Lower leg skin (tissue), 4 donors: ENCODE measurements around the gene ANKRD34C. TPM values are rescaled to one million over a fixed set of nuclear protein-coding genes. Genes with fewer than 3 reads are reported as not detected.
A peak's percentile ranks its signal among the peaks of the same experiment; 100 is the strongest.

Experiments
- DNase-seq, 2 donors: peaks; one replicate each; pipeline ENCODE4 v3.0.0-alpha.2; 2019; ENCODE audit warnings: low spot score in 2 of 2
- H3K4me3 ChIP-seq: fragments of 200-600 bp; sonication (generic); 2 replicates; pipeline ENCODE4 v1.5.1; 2017; ENCODE audit warnings: mild to moderate bottlenecking, low read depth; ENCODE audit not compliant: poor library complexity, severe bottlenecking
- CTCF ChIP-seq, 3 donors: fragments of 450-650 bp; IDR thresholded peaks; one replicate each; pipeline ENCODE4 v1.5.1; 2016; ENCODE audit warnings: antibody characterized with exemption in 3 of 3, mild to moderate bottlenecking in 3 of 3, moderate library complexity in 2 of 3
- POLR2A ChIP-seq, 2 donors: fragments of 450-650 bp; IDR thresholded peaks; one replicate each; pipeline ENCODE4 v1.6.1; 2016 to 2017; ENCODE audit warnings: antibody characterized with exemption in 2 of 2, mild to moderate bottlenecking in 1 of 2, moderate library complexity in 1 of 2
- WGBS, 2 donors: methylation state at CpG; one replicate each; pipeline ENCODE4 v1.1.5; 2018; 5-methylcytosine and 5-hydroxymethylcytosine counted together
- intact Hi-C: fragments of 100-400 bp; cut with DNase I; formaldehyde crosslinking; loops from one replicate; pipeline ENCODE4 v1.15.0; 2023; ENCODE audit warnings: low total_unique reads
- total RNA-seq, 4 donors: library from RNA; depleted of rRNA; stranded (reverse); fragments of >200 nt; gene quantifications; one replicate each; pipeline ENCODE4 v1.1.0, GENCODE V29; 2016

ANKRD34C gene
- total RNA-seq, 4 donors from 2014 or later, result not detected

DNA sequence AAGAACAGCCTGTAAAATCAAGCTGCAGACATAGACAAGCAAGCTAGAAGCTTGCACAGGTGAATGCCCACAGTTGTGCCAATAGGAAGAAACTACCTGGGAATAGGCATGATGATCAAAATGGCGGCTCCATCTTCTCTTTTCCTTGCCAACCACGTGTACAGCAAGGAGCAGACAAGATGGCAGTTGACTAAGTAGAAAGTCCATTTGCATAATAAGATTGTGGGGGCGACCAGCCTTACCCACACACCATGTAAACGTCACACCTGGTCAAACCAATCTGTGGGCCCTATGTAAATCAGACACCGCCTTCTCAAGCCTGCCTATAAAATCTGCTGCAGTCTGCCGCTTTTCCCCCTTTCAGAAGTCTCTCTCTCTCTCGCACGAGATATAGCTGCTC, 25.1 kb upstream of the ANKRD34C start:
- 63 to 75% methylated on average over 8 of the region's 8 CpGs for WGBS, 2 donors
- H3K4me3 ChIP-seq, result no peak overlapping the region
- DNase-seq, result peak in 1 of 2 donors; percentile 49
- TF ChIP-seq POLR2A (IDR thresholded peaks at IDR 0.05), result no peak
- no peak for TF ChIP-seq CTCF (IDR thresholded peaks at IDR 0.05)
- intact Hi-C loops, result no loop called here

DNA sequence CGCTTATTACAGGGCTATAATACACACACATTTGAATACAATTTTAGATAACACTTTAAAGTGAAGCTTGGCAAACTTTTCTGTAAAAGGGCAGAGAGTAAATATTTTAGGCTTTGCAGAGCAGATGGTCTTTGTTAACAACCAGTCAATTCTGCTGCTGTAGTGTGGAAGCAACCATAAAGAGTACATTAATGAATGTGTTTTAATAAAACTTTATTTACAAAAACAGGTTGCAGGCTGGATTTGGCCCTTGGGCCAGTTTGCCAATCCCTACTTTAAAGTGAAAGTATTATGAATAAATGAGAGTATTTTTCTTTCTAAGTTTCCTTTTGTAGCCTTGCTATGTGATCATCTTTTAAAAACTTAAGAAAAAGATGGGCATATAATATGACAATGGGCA, 20.7 kb upstream of the ANKRD34C start:
- no peak overlapping the region for H3K4me3 ChIP-seq
- DNase-seq, result no peak
- intact Hi-C loops, result no loop called here
- TF ChIP-seq POLR2A (IDR thresholded peaks at IDR 0.05), result no peak
- TF ChIP-seq CTCF (IDR thresholded peaks at IDR 0.05), result no peak
- WGBS, 2 donors, result 95 to 100% methylated on average over 1 of the region's 1 CpG

DNA sequence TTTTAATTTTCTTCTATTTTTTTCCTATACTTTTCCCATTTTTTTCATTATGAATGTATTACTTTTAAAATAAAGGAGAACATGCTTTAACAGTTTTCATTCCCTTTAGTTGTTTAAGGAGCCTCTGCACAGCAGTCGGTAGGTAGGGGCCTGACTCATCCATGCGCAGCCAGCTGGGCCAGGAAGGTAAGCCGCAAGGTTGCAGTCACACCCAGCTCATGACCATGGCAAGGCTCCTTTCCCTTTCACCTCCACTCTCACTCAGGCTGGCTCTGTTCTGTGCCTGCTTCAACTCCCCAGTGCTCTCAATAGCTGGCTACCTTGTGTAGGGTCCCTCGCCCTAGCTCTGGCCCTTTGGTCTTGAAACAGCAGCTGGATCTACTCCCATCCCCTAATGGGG, 17.4 kb upstream of the ANKRD34C start:
- intact Hi-C loops, result no loop called here
- TF ChIP-seq POLR2A (IDR thresholded peaks at IDR 0.05) (no peak), CTCF (IDR thresholded peaks at IDR 0.05) (no peak)
- no peak for DNase-seq
- WGBS, 2 donors, result 58 to 73% methylated on average over 4 of the region's 4 CpGs
- H3K4me3 ChIP-seq, result no peak overlapping the region

DNA sequence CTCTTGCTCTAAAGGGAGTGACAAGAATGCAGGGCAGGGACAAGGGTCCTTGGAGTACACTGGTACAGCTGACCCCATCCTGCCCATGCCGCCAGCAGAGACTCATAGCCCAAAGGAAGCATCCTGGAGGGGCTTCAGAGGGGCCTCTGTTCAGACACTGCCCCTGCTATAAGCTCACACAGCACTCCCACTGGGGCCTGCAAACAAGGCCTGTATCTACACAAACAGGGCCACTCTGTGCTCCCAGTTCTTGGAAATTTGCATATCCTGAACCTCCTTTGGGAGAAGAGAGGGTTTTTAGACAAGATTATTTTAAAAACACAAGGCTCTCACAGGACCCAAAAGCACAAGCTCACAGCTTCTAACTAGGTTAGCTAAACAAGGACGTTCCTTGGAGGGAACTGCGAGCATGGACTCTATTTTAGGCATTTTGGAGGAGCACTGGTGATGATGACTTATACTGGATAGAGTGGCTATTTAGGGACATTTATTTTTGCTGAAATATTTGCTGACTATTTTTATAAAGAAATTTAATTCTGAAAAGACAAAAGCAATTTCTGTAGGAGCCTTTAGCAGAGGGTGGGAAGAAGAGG, 16.4 kb upstream of the ANKRD34C start:
- no peak for TF ChIP-seq POLR2A (IDR thresholded peaks at IDR 0.05)
- TF ChIP-seq CTCF (IDR thresholded peaks at IDR 0.05), result no peak
- no peak for DNase-seq
- intact Hi-C loops, result no loop called here
- 77 to 89% methylated on average over 3 of the region's 3 CpGs for whole genome bisulfite sequencing, 2 donors
- no peak overlapping the region for H3K4me3 ChIP-seq

- 13 to 15% methylated on average over 42 to 46 of the region's 46 CpGs for WGBS, 2 donors
- no peak overlapping the region for H3K4me3 ChIP-seq
- intact Hi-C loops, result no loop called here
- no peak for DNase-seq
- TF ChIP-seq CTCF (IDR thresholded peaks at IDR 0.05) (no peak), POLR2A (IDR thresholded peaks at IDR 0.05) (no peak)
These were observed 928 bp downstream of the ANKRD34C start for GRCh38 chr15:79283252-79284048.
